Smooth muscle cell (in vitro differentiated cells): Measurements from ENCODE around the gene MAN2A2. TPM values are rescaled to one million over a fixed set of nuclear protein-coding genes. Genes with fewer than 3 reads are reported as not detected.

Source experiments
- DNase-seq: peaks from one replicate; lab custom pipeline; 2025; ENCODE audit not compliant: unreplicated experiment; lab: John Stamatoyannopoulos, UW
- H2AFZ ChIP-seq: fragments of 200-600 bp; sonication (generic); 2 replicates; pipeline ENCODE4 v1.6.0; 2016; ENCODE audit warnings: antibody characterized with exemption, low read depth, mild to moderate bottlenecking
- H3F3A ChIP-seq: fragments of 200-600 bp; sonication (generic); 2 replicates; pipeline ENCODE4 v1.6.0; 2017; ENCODE audit warnings: antibody characterized with exemption, low read depth
- H3K27ac ChIP-seq: fragments of 200-600 bp; sonication (generic); 2 replicates; pipeline ENCODE4 v1.5.1; 2016; ENCODE audit warnings: low read depth, mild to moderate bottlenecking
- H3K27me3 ChIP-seq: fragments of 200-600 bp; sonication (generic); 2 replicates; pipeline ENCODE4 v1.6.1; 2016; ENCODE audit warnings: low read depth, mild to moderate bottlenecking
- H3K36me3 ChIP-seq: fragments of 200-600 bp; sonication (generic); 2 replicates; pipeline ENCODE4 v1.5.1; 2016; ENCODE audit warnings: low read depth
- H3K4me1 ChIP-seq: fragments of 200-600 bp; sonication (generic); 2 replicates; pipeline ENCODE4 v1.5.1; 2016; ENCODE audit warnings: low read depth
- H3K4me2 ChIP-seq: fragments of 200-600 bp; sonication (generic); 2 replicates; pipeline ENCODE4 v1.6.0; 2016; ENCODE audit warnings: mild to moderate bottlenecking
- H3K4me3 ChIP-seq: fragments of 200-600 bp; sonication (generic); 2 replicates; pipeline ENCODE4 v1.5.1; 2016; ENCODE audit warnings: mild to moderate bottlenecking
- H3K79me2 ChIP-seq: fragments of 200-600 bp; sonication (generic); 2 replicates; pipeline ENCODE4 v1.6.0; 2016; ENCODE audit warnings: low read depth, mild to moderate bottlenecking
- H3K9ac ChIP-seq: fragments of 200-600 bp; sonication (generic); 2 replicates; pipeline ENCODE4 v1.6.0; 2016; ENCODE audit warnings: low read depth
- H3K9me3 ChIP-seq: fragments of 200-600 bp; sonication (generic); replicated peaks from 2 replicates; pipeline ENCODE4 v1.5.1; 2016; ENCODE audit warnings: low read depth
- H4K20me1 ChIP-seq: fragments of 200-600 bp; sonication (generic); 2 replicates; pipeline ENCODE4 v1.6.0; 2016; ENCODE audit warnings: low read depth
- WGBS: methylation state at CpG from one replicate; pipeline ENCODE4 v1.1.7; 2016; ENCODE audit warnings: low lambda C conversion rate; 5-methylcytosine and 5-hydroxymethylcytosine counted together
- polyA plus RNA-seq: library from polyadenylated mRNA; unstranded; fragments of >200 nt; fragmentation: Nextera tagmentation; extraction: Ambion mirVana; gene quantifications from 2 replicates; pipeline ENCODE4 v1.2.1, GENCODE V29; 2016
- total RNA-seq: library from RNA; depleted of rRNA; stranded (reverse); fragments of >200 nt; gene quantifications from 2 replicates; pipeline ENCODE4 v1.2.3, GENCODE V29; 2014
- TF ChIP-seq, protein P1 (sequence below): fragments of 200-600 bp; sonication (generic); IDR thresholded peaks from 2 replicates; pipeline ENCODE4 v1.5.1; 2017; ENCODE audit warnings: borderline replicate concordance, mild to moderate bottlenecking, antibody characterized with exemption; ENCODE audit not compliant: insufficient read depth, poor library complexity, severe bottlenecking

MAN2A2 gene
- total and polyA plus RNA-seq, 2 experiments from 2014 or later: 9.7 to 11.0 TPM

GRCh38 chr15:90946538-90946937 lies 43.4 kb downstream of the MAN2A2 start:
- Histone ChIP-seq H3K4me2 (no peak overlapping the region), H3K27me3 (no peaks in the 10 kb centered on the region), H3K9me3 (no peaks in the 10 kb centered on the region), H3K79me2 (no peaks in the 10 kb centered on the region), H3K36me3 (no peaks in the 10 kb centered on the region), H3F3A (no peaks in the 10 kb centered on the region), H3K9ac (no peak overlapping the region), H3K4me1 (no peaks in the 10 kb centered on the region), H3K27ac (no peak overlapping the region), H2AFZ (no peak overlapping the region), H4K20me1 (no peaks in the 10 kb centered on the region), H3K4me3 (no peak overlapping the region)
- 98% methylated on average over 16 of the region's 16 CpGs for WGBS
- TF ChIP-seq, protein P1, sequence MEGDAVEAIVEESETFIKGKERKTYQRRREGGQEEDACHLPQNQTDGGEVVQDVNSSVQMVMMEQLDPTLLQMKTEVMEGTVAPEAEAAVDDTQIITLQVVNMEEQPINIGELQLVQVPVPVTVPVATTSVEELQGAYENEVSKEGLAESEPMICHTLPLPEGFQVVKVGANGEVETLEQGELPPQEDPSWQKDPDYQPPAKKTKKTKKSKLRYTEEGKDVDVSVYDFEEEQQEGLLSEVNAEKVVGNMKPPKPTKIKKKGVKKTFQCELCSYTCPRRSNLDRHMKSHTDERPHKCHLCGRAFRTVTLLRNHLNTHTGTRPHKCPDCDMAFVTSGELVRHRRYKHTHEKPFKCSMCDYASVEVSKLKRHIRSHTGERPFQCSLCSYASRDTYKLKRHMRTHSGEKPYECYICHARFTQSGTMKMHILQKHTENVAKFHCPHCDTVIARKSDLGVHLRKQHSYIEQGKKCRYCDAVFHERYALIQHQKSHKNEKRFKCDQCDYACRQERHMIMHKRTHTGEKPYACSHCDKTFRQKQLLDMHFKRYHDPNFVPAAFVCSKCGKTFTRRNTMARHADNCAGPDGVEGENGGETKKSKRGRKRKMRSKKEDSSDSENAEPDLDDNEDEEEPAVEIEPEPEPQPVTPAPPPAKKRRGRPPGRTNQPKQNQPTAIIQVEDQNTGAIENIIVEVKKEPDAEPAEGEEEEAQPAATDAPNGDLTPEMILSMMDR: no peak
- no peak for DNase-seq

- Histone ChIP-seq H3K79me2 (no peaks in the 10 kb centered on the region), H2AFZ (no peak overlapping the region), H3K4me3 (no peak overlapping the region), H3K27me3 (no peaks in the 10 kb centered on the region), H3K9ac (no peak overlapping the region), H3K9me3 (no peaks in the 10 kb centered on the region), H3K36me3 (no peaks in the 10 kb centered on the region), H3K4me1 (no peaks in the 10 kb centered on the region), H3K4me2 (no peak overlapping the region), H3K27ac (no peak overlapping the region), H4K20me1 (no peaks in the 10 kb centered on the region), H3F3A (no peaks in the 10 kb centered on the region)
- WGBS: 82% methylated on average over 8 of the region's 8 CpGs
- no peak for DNase-seq
- TF ChIP-seq, protein P1: no peak
These were observed 44.0 kb downstream of the MAN2A2 start for GRCh38 chr15:90946941-90947576.

DNA sequence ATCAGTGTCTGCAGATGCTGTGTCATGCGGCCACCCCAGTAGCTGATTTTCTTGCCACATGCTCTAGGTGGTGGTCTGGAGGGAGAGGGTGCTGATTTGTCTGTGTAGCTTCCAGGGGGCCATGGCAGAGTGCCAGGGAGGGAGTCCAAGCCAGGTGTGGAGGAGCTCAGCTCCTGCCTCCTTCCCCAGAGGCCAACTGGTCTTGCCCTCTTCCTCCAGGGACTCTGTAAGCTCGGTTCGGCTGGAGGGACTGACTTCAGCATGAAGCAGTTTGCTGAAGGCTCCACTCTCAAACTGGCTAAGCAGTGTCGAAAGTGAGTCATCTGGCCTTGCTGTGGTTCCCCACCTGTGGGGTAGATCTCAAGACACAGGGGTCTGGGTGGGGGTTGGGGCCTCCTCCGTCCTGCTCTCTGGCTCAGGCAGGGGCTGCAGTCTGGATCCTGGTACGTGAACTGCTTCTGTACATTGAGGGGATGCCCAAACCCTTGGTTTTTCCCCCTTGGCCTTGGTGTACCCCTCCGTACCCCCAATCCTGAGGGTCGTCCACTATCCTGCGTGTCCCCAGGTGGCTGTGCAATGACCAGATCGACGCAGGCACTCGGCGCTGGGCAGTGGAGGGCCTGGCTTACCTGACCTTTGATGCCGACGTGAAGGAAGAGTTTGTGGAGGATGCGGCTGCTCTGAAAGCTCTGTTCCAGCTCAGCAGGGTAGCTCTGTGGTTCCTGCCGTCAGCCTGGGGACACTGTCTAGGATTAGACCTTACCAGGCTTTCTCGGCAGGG lies 44.7 kb downstream of the MAN2A2 start:
- Histone ChIP-seq H4K20me1 (no peaks in the 10 kb centered on the region), H3K9ac (no peak overlapping the region), H3K27ac (no peak overlapping the region), H3K9me3 (no peaks in the 10 kb centered on the region), H2AFZ (no peak overlapping the region), H3K79me2 (no peaks in the 10 kb centered on the region), H3F3A (no peaks in the 10 kb centered on the region), H3K27me3 (no peaks in the 10 kb centered on the region), H3K4me1 (no peaks in the 10 kb centered on the region), H3K4me3 (no peak overlapping the region), H3K4me2 (no peak overlapping the region), H3K36me3 (no peaks in the 10 kb centered on the region)
- no peak for DNase-seq
- 90% methylated on average over 18 of the region's 18 CpGs for WGBS
- TF ChIP-seq, protein P1: no peak
